ENCODE results near the gene TOR3A.

DNA sequence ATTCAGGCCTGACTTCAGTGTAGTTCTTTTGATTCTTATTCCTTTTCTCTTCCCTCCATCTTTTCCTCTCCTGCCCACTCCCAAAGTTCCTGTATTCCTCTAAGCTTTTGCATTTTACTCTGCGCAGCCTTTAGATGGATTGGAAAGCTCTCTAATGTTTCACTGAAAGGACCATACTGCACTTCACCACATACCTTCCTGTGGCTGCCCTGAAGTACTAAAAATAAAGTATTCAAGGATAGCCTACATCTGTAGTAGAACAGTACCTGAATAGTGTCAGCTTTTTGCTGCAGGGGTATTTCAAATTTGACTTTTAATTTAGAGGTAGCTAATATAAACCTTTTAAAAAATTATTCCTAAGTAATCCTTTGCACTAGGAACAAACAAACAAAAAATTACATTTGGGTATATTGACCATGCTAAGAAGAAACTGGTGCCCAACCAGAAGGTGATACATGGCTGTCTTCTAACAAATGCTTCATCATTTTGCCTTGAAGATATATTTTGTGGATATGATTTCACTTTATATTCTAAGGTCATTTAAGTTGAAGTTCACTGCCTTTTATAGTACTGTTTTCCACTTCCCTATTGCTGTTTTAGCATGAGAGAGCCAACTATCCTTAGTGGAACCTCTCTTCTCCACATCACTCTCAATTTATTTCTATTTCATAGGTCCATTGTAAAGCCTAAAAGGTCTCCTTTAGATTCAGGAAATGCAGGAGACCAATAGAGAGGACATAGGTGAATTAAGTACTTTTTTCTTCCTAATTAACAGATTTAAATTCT is 33.3 kb upstream of the TOR3A start:
- TF ChIP-seq CTCF (IDR thresholded peaks at IDR 0.05) (no peak), POLR2A (IDR thresholded peaks at IDR 0.05) (no peak)
